KMS-11 (cell line): ENCODE data around the gene CADM4.
"Not testable (repeated sequence)": the region's sequence is repeated elsewhere in the genome, so short reads cannot be mapped to it uniquely, and the experiment has no call there.

Experiments
- H2AFZ ChIP-seq: fragments of 200-600 bp; sonication (generic); 2 replicates; pipeline ENCODE4 v1.6.1; 2016; ENCODE audit warnings: antibody characterized with exemption, mixed run types, low read depth
- H3K27ac ChIP-seq: fragments of 200-600 bp; sonication (generic); 2 replicates; pipeline ENCODE4 v1.6.1; 2016; ENCODE audit warnings: mild to moderate bottlenecking, mixed run types
- H3K27me3 ChIP-seq: fragments of 200-600 bp; sonication (generic); 2 replicates; pipeline ENCODE4 v1.6.1; 2017; ENCODE audit warnings: mild to moderate bottlenecking, low read depth, mixed run types, moderate library complexity; ENCODE audit not compliant: insufficient read depth
- H3K36me3 ChIP-seq: fragments of 200-600 bp; sonication (generic); 2 replicates; pipeline ENCODE4 v1.6.1; 2017; ENCODE audit warnings: mild to moderate bottlenecking, mixed run types; ENCODE audit not compliant: insufficient read depth
- H3K4me1 ChIP-seq: fragments of 200-600 bp; sonication (generic); 2 replicates; pipeline ENCODE4 v1.6.1; 2016; ENCODE audit warnings: mild to moderate bottlenecking, low read depth, mixed run types; ENCODE audit not compliant: poor library complexity, severe bottlenecking
- H3K4me2 ChIP-seq: fragments of 200-600 bp; sonication (generic); 2 replicates; pipeline ENCODE4 v1.7.0; 2016; ENCODE audit warnings: mild to moderate bottlenecking, mixed run types
- H3K4me3 ChIP-seq: fragments of 200-600 bp; sonication (generic); IDR thresholded peaks from 2 replicates; pipeline ENCODE4 v1.6.1; 2017; ENCODE audit warnings: low read depth, low read length, mixed read lengths; ENCODE audit not compliant: insufficient read depth
- H3K79me2 ChIP-seq: fragments of 200-600 bp; sonication (generic); 2 replicates; pipeline ENCODE4 v1.6.1; 2016; ENCODE audit warnings: low read depth, mixed run types; ENCODE audit not compliant: insufficient read depth
- H3K9ac ChIP-seq: fragments of 200-600 bp; sonication (generic); 2 replicates; pipeline ENCODE4 v1.6.1; 2016; ENCODE audit warnings: mild to moderate bottlenecking, mixed run types
- H4K20me1 ChIP-seq: fragments of 200-600 bp; sonication (generic); 2 replicates; pipeline ENCODE4 v1.6.1; 2016; ENCODE audit warnings: mild to moderate bottlenecking, mixed run types; ENCODE audit not compliant: insufficient read depth
- TF ChIP-seq, protein P1 (sequence below): fragments of 200-600 bp; sonication (generic); conservative IDR thresholded peaks from 2 replicates; pipeline ENCODE4 v1.6.1; 2017; ENCODE audit warnings: low read depth, mild to moderate bottlenecking, antibody characterized with exemption, low read length, moderate library complexity, mixed read lengths

Gene CADM4

DNA sequence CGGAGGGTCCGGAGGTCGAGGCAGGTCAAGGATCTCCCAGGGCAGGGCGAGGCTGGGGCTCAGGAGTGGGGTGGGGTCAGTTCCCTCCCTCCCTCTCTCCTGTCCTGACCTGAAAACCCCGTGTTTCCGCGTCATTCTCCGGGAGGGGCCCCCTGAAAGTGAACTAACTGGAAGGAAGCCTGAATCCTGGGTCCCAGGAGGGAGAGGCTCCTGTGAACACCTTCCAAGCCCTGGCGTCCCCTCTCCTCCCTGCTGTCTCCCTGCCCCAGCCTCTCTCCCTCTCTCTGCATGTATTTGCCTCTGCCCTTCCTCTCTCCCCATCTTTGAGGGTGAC is 741 bp upstream of the CADM4 start:
- Histone ChIP-seq H3K27ac (no peak overlapping the region), H4K20me1 (no peaks in the 10 kb centered on the region), H3K79me2 (no peaks in the 10 kb centered on the region), H3K4me1 (no peaks in the 10 kb centered on the region), H3K27me3 (peaks cover 27% of the 10 kb centered on the region), H3K36me3 (no peaks in the 10 kb centered on the region), H3K4me2 (peak overlapping the region; percentile 60; the same call in 1 of the 2 replicates), H2AFZ (peak overlapping the region; percentile 81; the same call in 1 of the 2 replicates), H3K4me3 (no peak overlapping the region), H3K9ac (no peak overlapping the region; the same call in 1 of the 2 replicates)
- TF ChIP-seq, protein P1, sequence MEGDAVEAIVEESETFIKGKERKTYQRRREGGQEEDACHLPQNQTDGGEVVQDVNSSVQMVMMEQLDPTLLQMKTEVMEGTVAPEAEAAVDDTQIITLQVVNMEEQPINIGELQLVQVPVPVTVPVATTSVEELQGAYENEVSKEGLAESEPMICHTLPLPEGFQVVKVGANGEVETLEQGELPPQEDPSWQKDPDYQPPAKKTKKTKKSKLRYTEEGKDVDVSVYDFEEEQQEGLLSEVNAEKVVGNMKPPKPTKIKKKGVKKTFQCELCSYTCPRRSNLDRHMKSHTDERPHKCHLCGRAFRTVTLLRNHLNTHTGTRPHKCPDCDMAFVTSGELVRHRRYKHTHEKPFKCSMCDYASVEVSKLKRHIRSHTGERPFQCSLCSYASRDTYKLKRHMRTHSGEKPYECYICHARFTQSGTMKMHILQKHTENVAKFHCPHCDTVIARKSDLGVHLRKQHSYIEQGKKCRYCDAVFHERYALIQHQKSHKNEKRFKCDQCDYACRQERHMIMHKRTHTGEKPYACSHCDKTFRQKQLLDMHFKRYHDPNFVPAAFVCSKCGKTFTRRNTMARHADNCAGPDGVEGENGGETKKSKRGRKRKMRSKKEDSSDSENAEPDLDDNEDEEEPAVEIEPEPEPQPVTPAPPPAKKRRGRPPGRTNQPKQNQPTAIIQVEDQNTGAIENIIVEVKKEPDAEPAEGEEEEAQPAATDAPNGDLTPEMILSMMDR: no peak

DNA sequence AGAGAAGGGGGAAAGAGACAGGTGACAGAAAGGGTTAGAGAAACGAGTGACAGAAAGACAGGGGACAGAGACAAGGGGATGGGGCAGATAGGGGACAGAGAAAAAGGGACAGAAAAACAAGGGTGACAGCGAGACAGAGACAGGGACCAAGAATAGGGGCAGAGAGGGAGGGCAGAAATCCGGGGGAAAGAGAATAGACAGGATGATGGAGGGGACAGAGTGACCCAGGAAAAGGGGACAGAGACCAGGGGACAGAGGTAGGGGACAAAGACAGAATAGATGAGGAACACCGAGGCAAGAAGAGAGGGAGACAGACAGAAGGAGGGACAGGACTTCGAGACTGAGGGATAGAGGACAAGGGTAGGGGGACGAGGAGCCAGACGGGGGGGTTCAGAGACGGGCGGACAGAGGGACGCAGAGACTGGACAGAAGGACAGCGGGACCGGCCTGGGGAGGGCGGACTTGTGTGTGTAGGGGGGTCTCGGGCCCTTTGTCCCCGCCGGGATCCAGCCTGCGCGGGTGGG is 593 bp downstream of the CADM4 start:
- Histone ChIP-seq H3K27me3 (peaks cover 27% of the 10 kb centered on the region), H3K4me3 (no peak overlapping the region), H3K4me1 (no peaks in the 10 kb centered on the region), H2AFZ (peak overlapping the region; percentile 22; the same call in 1 of the 2 replicates), H3K4me2 (peak overlapping the region; percentile 33; the same call in 1 of the 2 replicates), H3K79me2 (no peaks in the 10 kb centered on the region), H3K27ac (no peak overlapping the region), H3K9ac (no peak overlapping the region), H3K36me3 (no peaks in the 10 kb centered on the region), H4K20me1 (no peaks in the 10 kb centered on the region)
- TF ChIP-seq, protein P1: no peak

DNA sequence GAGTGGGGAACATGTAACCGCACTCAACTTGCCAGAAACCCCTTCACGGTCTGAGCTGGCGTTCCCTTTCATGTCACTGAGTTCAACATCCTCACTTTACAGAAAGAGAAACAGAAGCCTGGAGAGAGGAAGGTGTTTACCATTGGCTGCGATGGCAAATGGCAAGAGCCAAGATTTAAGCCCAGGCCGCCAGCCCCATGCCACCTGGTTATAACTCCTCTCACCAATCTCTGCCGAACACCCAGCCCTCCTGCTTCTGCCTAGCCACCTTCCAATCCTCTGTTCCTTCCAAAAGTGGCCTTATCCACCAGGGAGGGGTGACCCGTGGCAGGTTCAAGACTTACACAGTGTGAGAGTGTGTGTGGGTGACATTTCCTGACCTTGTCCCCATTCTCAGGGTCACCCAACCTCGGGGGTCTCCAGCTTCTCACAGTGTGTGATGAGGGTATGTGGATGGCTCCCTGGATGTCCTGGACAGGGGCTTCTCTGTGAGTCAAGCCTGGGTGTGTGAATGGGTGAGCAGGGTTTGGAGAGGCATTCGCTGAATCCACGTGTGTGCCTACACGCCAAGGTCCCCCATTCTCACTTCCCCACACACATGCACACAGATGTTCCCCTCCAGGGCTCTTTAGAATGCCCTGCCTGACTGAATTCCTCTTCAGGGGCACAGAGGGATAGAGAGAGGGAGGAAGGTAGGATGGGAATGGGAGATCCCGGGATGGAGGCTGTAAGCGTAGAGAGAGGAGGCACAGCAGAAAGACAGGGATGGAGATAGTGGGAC is 1.2 kb downstream of the CADM4 start:
- Histone ChIP-seq H3K27me3 (peaks cover 28% of the 10 kb centered on the region), H3K79me2 (no peaks in the 10 kb centered on the region), H2AFZ (no peak overlapping the region), H3K4me3 (no peak overlapping the region), H3K4me1 (no peaks in the 10 kb centered on the region), H3K4me2 (peak overlapping the region; percentile 33; the same call in 1 of the 2 replicates), H3K27ac (no peak overlapping the region), H3K9ac (no peak overlapping the region), H3K36me3 (no peaks in the 10 kb centered on the region), H4K20me1 (no peaks in the 10 kb centered on the region)
- TF ChIP-seq, protein P1: no peak

DNA sequence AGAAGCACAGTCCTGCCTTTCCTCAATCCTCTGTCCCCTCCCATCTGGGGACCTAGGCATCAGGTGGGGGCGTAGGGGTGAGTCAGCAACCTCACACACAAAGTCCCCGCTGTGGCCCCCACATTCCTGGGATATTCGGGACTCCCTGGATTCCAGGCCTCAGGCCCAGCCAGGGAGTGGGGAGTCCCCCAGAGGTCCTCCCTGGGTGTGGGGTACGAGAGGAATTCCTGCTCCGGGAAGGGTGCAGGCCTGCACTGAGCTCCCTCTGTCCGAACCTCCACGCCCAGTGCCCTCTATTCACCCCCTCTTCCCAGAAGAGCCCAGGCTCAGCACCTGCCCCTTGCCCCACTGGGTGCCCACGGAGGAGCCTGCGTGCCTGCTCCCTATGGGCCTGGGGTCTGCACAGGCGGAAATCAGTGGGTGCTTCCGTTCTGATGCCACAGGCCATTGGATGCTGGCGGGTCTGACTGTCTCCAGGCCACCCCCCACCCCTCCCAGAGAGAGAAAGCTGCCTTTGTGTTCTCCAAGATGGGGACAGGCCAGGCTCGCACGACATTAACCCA is 3.4 kb downstream of the CADM4 start:
- Histone ChIP-seq H2AFZ (no peak overlapping the region), H3K4me2 (no peak overlapping the region), H3K4me1 (no peaks in the 10 kb centered on the region), H3K79me2 (no peaks in the 10 kb centered on the region), H3K36me3 (no peaks in the 10 kb centered on the region), H3K9ac (no peak overlapping the region), H3K4me3 (no peak overlapping the region), H4K20me1 (no peaks in the 10 kb centered on the region), H3K27me3 (peaks cover 29% of the 10 kb centered on the region), H3K27ac (no peak overlapping the region)
- TF ChIP-seq, protein P1: no peak

DNA sequence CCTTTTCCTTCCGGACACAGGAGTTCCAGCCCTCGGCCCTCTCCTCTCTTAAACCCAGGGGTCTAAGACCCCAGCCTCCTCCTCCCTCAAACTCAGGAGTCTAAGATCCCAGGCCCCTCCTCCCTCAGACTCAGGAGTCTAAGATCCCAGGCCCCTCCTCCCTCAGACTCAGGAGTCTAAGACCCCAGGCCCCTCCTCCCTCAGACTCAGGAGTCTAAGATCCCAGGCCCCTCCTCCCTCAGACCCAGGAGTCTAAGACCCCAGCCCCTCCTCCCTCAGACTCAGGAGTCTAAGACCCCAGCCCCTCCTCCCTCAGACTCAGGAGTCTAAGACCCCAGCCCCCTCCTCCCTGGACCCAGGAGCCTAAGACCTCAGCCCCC is 4.1 kb downstream of the CADM4 start:
- not testable (repeated sequence) for H3K27ac ChIP-seq, H3K36me3 ChIP-seq, H3K9ac ChIP-seq, H3K4me3 ChIP-seq, H2AFZ ChIP-seq, H4K20me1 ChIP-seq, H3K4me1 ChIP-seq, H3K4me2 ChIP-seq, H3K79me2 ChIP-seq
- peaks cover 29% of the 10 kb centered on the region for H3K27me3 ChIP-seq
